Measurements from ENCODE around the gene SLC25A13. TPM values are rescaled to one million over a fixed set of nuclear protein-coding genes. Genes with fewer than 3 reads are reported as not detected.
"Not testable (repeated sequence)": the region's sequence is repeated elsewhere in the genome, so short reads cannot be mapped to it uniquely, and the experiment has no call there.

Gene SLC25A13
- total RNA-seq, 1 donor: 19.2 TPM

DNA sequence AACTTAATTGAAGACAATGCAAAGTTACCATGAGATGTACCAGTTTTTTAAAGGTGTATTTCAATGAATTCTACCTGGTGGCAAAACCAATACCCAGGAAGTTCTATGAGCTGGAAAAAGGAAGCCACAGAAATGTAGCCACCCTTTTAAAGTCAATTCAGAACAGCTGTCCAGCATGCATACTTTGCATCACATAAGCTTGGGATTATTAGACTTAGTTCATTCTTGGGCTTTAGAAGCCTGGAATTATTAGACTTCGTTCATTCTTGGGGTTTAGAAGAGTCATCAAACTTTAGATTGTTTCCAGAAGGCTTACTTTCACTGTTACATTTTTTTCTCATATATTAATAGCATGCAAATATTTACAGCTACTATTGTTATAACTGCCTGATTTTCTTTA is 20.9 kb downstream of the SLC25A13 start:
- TF ChIP-seq, protein P1, sequence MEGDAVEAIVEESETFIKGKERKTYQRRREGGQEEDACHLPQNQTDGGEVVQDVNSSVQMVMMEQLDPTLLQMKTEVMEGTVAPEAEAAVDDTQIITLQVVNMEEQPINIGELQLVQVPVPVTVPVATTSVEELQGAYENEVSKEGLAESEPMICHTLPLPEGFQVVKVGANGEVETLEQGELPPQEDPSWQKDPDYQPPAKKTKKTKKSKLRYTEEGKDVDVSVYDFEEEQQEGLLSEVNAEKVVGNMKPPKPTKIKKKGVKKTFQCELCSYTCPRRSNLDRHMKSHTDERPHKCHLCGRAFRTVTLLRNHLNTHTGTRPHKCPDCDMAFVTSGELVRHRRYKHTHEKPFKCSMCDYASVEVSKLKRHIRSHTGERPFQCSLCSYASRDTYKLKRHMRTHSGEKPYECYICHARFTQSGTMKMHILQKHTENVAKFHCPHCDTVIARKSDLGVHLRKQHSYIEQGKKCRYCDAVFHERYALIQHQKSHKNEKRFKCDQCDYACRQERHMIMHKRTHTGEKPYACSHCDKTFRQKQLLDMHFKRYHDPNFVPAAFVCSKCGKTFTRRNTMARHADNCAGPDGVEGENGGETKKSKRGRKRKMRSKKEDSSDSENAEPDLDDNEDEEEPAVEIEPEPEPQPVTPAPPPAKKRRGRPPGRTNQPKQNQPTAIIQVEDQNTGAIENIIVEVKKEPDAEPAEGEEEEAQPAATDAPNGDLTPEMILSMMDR (IDR thresholded peaks at IDR 0.05; ENCODE audit: extremely low read depth, low read depth, low read length): no peak
- Histone ChIP-seq H2AFZ (ENCODE audit: low read length) (no peak overlapping the region), H3K9me3 (ENCODE audit: low read depth, low read length) (no peaks in the 10 kb centered on the region), H4K20me1 (ENCODE audit: insufficient read depth, low read length) (peaks cover 55% of the 10 kb centered on the region), H3K4me2 (ENCODE audit: insufficient read depth, low read length) (no peak overlapping the region), H3K79me2 (ENCODE audit: insufficient read depth, low read length) (peaks cover 63% of the 10 kb centered on the region), H3K4me3 (ENCODE audit: insufficient read depth, low read length) (no peak overlapping the region), H3K36me3 (ENCODE audit: insufficient read depth, low read length) (no peaks in the 10 kb centered on the region), H3K27me3 (ENCODE audit: insufficient read depth, low read length) (no peaks in the 10 kb centered on the region), H3K27ac (ENCODE audit: low read depth, low read length) (no peak overlapping the region), H3K4me1 (ENCODE audit: insufficient read depth, low read length) (peaks cover 26% of the 10 kb centered on the region)
- no peak for DNase-seq (ENCODE audit: insufficient read length, low spot score, missing footprints)

DNA sequence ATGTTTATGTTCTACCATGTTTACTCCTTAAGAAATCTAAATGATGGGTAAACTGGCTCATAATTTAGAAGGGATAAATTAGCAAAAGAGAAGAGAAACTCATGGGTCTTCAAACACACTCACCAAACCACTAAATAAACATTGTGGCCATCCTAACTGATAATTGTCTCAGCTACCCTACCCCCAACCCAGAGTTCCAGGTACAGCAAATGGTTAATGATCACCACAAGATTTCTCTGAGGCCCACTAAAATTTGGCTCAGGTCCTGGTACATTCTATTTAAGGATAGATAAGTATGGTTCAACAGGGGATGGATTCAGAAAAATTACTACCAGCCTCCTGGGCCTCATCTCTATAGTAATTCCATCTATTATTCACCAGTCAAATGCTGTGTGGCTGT is 21.4 kb downstream of the SLC25A13 start:
- Histone ChIP-seq H3K9me3 (ENCODE audit: low read depth, low read length) (no peaks in the 10 kb centered on the region), H3K27ac (ENCODE audit: low read depth, low read length) (no peak overlapping the region), H3K4me3 (ENCODE audit: insufficient read depth, low read length) (no peak overlapping the region), H2AFZ (ENCODE audit: low read length) (no peak overlapping the region), H3K4me2 (ENCODE audit: insufficient read depth, low read length) (no peak overlapping the region), H3K36me3 (ENCODE audit: insufficient read depth, low read length) (no peaks in the 10 kb centered on the region), H3K4me1 (ENCODE audit: insufficient read depth, low read length) (peaks cover 26% of the 10 kb centered on the region), H4K20me1 (ENCODE audit: insufficient read depth, low read length) (peaks cover 50% of the 10 kb centered on the region), H3K27me3 (ENCODE audit: insufficient read depth, low read length) (no peaks in the 10 kb centered on the region), H3K79me2 (ENCODE audit: insufficient read depth, low read length) (peaks cover 58% of the 10 kb centered on the region)
- DNase-seq (ENCODE audit: insufficient read length, low spot score, missing footprints): no peak
- TF ChIP-seq, protein P1 (IDR thresholded peaks at IDR 0.05; ENCODE audit: extremely low read depth, low read depth, low read length): no peak

DNA sequence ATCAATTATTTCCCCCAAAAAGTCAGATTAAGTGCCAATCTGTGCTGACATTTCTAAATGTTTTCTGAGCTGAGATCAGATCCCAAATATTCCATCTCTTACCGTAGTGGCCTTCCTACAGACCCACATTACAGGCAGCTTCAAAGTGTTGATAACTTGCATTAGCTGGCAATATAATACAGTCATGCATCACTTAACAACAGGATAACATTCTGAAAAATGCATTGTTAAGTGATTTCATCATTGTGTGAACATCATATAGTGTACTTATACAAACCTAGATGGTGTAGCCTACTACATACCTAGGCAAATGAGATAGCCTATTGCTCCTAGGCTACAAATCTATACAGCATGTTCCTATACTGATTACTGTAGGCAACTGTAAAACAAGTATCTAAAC is 22.4 kb downstream of the SLC25A13 start:
- no peak for DNase-seq (ENCODE audit: insufficient read length, low spot score, missing footprints)
- H4K20me1 ChIP-seq (ENCODE audit: insufficient read depth, low read length): peaks cover 42% of the 10 kb centered on the region
- H3K4me2 ChIP-seq (ENCODE audit: insufficient read depth, low read length): no peak overlapping the region
- no peaks in the 10 kb centered on the region for H3K36me3 ChIP-seq (ENCODE audit: insufficient read depth, low read length)
- peaks cover 22% of the 10 kb centered on the region for H3K4me1 ChIP-seq (ENCODE audit: insufficient read depth, low read length)
- no peak overlapping the region for H3K27ac ChIP-seq (ENCODE audit: low read depth, low read length)
- H3K4me3 ChIP-seq (ENCODE audit: insufficient read depth, low read length): no peak overlapping the region
- TF ChIP-seq, protein P1 (IDR thresholded peaks at IDR 0.05; ENCODE audit: extremely low read depth, low read depth, low read length): no peak
- H2AFZ ChIP-seq (ENCODE audit: low read length): no peak overlapping the region
- no peaks in the 10 kb centered on the region for H3K9me3 ChIP-seq (ENCODE audit: low read depth, low read length)
- H3K27me3 ChIP-seq (ENCODE audit: insufficient read depth, low read length): no peaks in the 10 kb centered on the region
- peaks cover 52% of the 10 kb centered on the region for H3K79me2 ChIP-seq (ENCODE audit: insufficient read depth, low read length)

DNA sequence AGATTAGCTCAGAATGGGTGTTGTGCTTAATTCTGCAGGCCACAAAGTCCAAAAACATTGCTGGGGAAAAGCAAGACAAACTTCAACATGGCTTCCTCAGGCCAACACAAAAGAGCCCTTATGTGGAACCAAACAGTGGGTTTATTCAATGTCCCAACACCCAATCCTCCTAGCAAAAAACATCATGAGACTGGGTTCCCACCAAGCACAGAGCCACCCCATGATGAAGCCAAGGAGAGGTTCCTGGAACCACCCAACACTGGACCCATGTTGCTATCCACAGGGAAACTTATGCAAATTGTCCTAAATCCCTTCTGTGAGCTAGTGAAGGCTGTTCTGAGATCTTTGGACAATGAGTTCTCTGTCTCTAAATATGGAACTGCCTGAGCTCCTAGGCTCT is 24.0 kb downstream of the SLC25A13 start:
- DNase-seq (ENCODE audit: insufficient read length, low spot score, missing footprints): no peak
- no peaks in the 10 kb centered on the region for H3K27me3 ChIP-seq (ENCODE audit: insufficient read depth, low read length)
- H2AFZ ChIP-seq (ENCODE audit: low read length): no peak overlapping the region
- TF ChIP-seq, protein P1 (IDR thresholded peaks at IDR 0.05; ENCODE audit: extremely low read depth, low read depth, low read length): no peak
- no peak overlapping the region for H3K27ac ChIP-seq (ENCODE audit: low read depth, low read length)
- H3K9me3 ChIP-seq (ENCODE audit: low read depth, low read length): no peaks in the 10 kb centered on the region
- H3K4me1 ChIP-seq (ENCODE audit: insufficient read depth, low read length): peaks cover 8% of the 10 kb centered on the region
- H3K4me2 ChIP-seq (ENCODE audit: insufficient read depth, low read length): no peak overlapping the region
- H3K36me3 ChIP-seq (ENCODE audit: insufficient read depth, low read length): no peaks in the 10 kb centered on the region
- H3K4me3 ChIP-seq (ENCODE audit: insufficient read depth, low read length): no peak overlapping the region
- H4K20me1 ChIP-seq (ENCODE audit: insufficient read depth, low read length): peaks cover 30% of the 10 kb centered on the region
- peaks cover 44% of the 10 kb centered on the region for H3K79me2 ChIP-seq (ENCODE audit: insufficient read depth, low read length)

DNA sequence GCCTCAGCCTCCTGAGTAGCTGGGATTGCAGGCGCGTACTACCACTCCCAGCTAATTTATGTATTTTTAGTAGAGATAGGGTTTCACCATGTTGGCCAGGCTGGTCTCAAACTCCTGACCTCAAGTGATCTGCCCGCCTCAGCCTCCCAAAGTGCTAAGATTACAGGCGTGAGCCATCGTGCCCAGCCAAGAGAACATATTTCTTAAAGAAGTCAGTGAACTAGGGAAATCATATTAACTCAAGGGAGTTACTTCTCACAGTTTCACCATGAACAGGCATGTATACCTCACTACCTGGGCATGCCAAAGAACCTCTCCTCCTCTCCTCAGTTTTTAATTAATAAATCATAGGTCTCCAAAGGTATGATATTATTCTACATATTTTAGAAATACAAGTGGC is 24.5 kb downstream of the SLC25A13 start:
- H3K4me3 ChIP-seq (ENCODE audit: insufficient read depth, low read length): not testable (repeated sequence)

DNA sequence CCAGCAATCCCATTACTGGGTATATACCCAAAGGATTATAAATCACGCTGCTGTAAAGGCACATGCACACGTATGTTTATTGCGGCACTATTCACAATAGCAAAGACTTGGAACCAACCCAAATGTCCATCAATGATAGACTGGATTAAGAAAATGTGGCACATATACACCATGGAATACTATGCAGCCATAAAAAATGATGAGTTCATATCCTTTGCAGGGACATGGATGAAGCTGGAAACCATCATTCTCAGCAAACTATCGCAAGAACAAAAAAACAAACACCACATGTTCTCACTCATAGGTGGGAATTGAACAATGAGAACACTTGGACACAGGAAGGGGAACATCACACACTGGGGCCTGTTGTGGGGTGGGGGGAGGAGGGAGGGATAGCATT is 28.0 kb downstream of the SLC25A13 start:
- DNase-seq (ENCODE audit: insufficient read length, low spot score, missing footprints); H3K27ac ChIP-seq (ENCODE audit: low read depth, low read length); H4K20me1 ChIP-seq (ENCODE audit: insufficient read depth, low read length); H3K79me2 ChIP-seq (ENCODE audit: insufficient read depth, low read length); H3K4me3 ChIP-seq (ENCODE audit: insufficient read depth, low read length); H3K4me2 ChIP-seq (ENCODE audit: insufficient read depth, low read length); H3K4me1 ChIP-seq (ENCODE audit: insufficient read depth, low read length); H3K9me3 ChIP-seq (ENCODE audit: low read depth, low read length); H3K27me3 ChIP-seq (ENCODE audit: insufficient read depth, low read length); H3K36me3 ChIP-seq (ENCODE audit: insufficient read depth, low read length); H2AFZ ChIP-seq (ENCODE audit: low read length): not testable (repeated sequence)

More for the DNA sequence above, 24.5 kb downstream of the SLC25A13 start:
- H3K36me3 ChIP-seq (ENCODE audit: insufficient read depth, low read length); DNase-seq (ENCODE audit: insufficient read length, low spot score, missing footprints); H3K4me2 ChIP-seq (ENCODE audit: insufficient read depth, low read length); H3K27ac ChIP-seq (ENCODE audit: low read depth, low read length); H3K4me1 ChIP-seq (ENCODE audit: insufficient read depth, low read length); H3K9me3 ChIP-seq (ENCODE audit: low read depth, low read length); H2AFZ ChIP-seq (ENCODE audit: low read length); H3K27me3 ChIP-seq (ENCODE audit: insufficient read depth, low read length): not testable (repeated sequence)
- Histone ChIP-seq H3K79me2 (ENCODE audit: insufficient read depth, low read length) (peaks cover 39% of the 10 kb centered on the region), H4K20me1 (ENCODE audit: insufficient read depth, low read length) (peaks cover 26% of the 10 kb centered on the region)

Measured in osteoblast (primary cell).